Lung (tissue), 12 donors: ENCODE measurements around the gene COL6A1. TPM values are rescaled to one million over a fixed set of nuclear protein-coding genes. Genes with fewer than 3 reads are reported as not detected.

Source experiments
- ATAC-seq: fragments of 200-7000 bp; cut with Tn5 transposase; one replicate; pipeline ENCODE4 v1.9.1; 2020; ENCODE audit warnings: moderate number of reproducible peaks; ENCODE audit not compliant: insufficient read depth, low FRiP score
- DNase-seq, 3 donors: peaks; one replicate each; pipeline ENCODE4 v3.0.0-alpha.2; 2013 to 2017
- H3K27ac ChIP-seq, 2 donors: one replicate each; pipeline ENCODE4 v1.5.1; 2013; ENCODE audit warnings: mild to moderate bottlenecking in 2 of 2, moderate library complexity in 2 of 2, control low read depth in 1 of 2, inconsistent platforms in 1 of 2, low read depth in 1 of 2, low read length in 1 of 2
- H3K27me3 ChIP-seq, 3 donors: one replicate each; pipeline ENCODE4 v1.5.1; 2013; ENCODE audit warnings: low read length in 2 of 3; ENCODE audit not compliant: control insufficient read depth in 3 of 3, insufficient read depth in 3 of 3
- H3K36me3 ChIP-seq, 4 donors: one replicate each; pipeline ENCODE4 v1.5.1; 2013; ENCODE audit warnings: low read length in 4 of 4, mild to moderate bottlenecking in 1 of 4, moderate library complexity in 1 of 4; ENCODE audit not compliant: control insufficient read depth in 4 of 4, insufficient read depth in 4 of 4
- H3K4me1 ChIP-seq, 5 donors: one replicate each; pipeline ENCODE4 v1.5.1; 2013; ENCODE audit warnings: low read length in 5 of 5, mild to moderate bottlenecking in 2 of 5, moderate library complexity in 1 of 5; ENCODE audit not compliant: control insufficient read depth in 5 of 5, insufficient read depth in 5 of 5
- H3K4me3 ChIP-seq: one replicate; pipeline ENCODE4 v1.5.1; 2013; ENCODE audit warnings: mild to moderate bottlenecking, control low read depth, moderate library complexity
- H3K9ac ChIP-seq, 2 donors: one replicate each; pipeline ENCODE4 v1.5.1; 2013; ENCODE audit warnings: low read length in 2 of 2, control low read depth in 1 of 2; ENCODE audit not compliant: insufficient read depth in 1 of 2
- H3K9me3 ChIP-seq, 4 donors: one replicate each; pipeline ENCODE4 v1.5.1; 2013; ENCODE audit warnings: low read length in 3 of 4, mild to moderate bottlenecking in 1 of 4, moderate library complexity in 1 of 4; ENCODE audit not compliant: control insufficient read depth in 4 of 4, insufficient read depth in 3 of 4
- WGBS, 2 donors: extraction: QIAGEN DNeasy Blood & Tissue Kit; methylation state at CpG; one replicate each; pipeline ENCODE4 v1.1.7; 2013; 5-methylcytosine and 5-hydroxymethylcytosine counted together
- polyA plus RNA-seq, 2 donors: library from polyadenylated mRNA; stranded (reverse); fragments of 200-250 nt; gene quantifications; one replicate each; pipeline ENCODE4 v1.2.1, GENCODE V29; 2013
- total RNA-seq, 2 donors: library from RNA; depleted of rRNA in 1 of 2; stranded (reverse); fragments of >200 nt in 1 of 2; gene quantifications; one replicate each; pipeline ENCODE4 v1.2.1, GENCODE V29; 2014 to 2021
- TF ChIP-seq, protein P1 (sequence below): IDR thresholded peaks from 2 replicates; pipeline ENCODE4 v1.5.1; 2012; ENCODE audit warnings: mild to moderate bottlenecking; ENCODE audit errors: control extremely low read depth, extremely low read depth
- donor health status: control.
- donor health status: control.
- donor health status: Bipolar disorder and iron deficiency.
- donor health status: healthy.
- donor health status: DM: yes; HTN: yes; CAD: no.

The COL6A1 gene
- total and polyA plus RNA-seq, 4 donors: 107 to 399 (median 172) TPM

DNA sequence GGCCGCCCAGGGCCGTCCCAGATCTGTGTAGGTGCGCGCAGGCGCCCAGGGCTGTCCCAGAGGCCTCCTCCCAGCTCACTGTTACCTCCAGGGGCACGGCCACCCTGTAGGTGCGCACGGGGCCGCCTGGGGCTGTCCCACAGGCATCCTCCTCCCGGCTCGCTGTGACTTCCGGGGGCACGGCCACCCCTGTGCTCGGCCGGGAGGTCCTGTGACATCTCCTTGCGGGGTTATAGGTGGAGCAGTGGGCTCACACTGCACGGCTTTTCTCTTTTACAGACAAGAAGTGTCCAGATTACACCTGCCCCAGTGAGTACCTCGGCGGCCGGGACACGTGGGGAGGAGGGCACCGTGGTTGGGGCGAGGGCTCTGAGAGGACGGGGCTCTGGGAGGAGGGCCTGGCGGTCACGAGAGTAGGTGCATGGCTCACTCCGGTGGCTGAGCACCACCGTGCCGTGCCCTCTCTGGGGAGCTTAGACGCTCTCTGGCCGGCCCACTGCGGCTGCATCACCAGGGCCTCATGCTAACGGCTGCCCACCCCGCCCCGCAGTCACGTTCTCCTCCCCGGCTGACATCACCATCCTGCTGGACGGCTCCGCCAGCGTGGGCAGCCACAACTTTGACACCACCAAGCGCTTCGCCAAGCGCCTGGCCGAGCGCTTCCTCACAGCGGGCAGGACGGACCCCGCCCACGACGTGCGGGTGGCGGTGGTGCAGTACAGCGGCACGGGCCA is 21.4 kb downstream of the COL6A1 start:
- Histone ChIP-seq H3K9me3 (no peaks in the 10 kb centered on the region), H3K4me3 (no peak overlapping the region), H3K4me1 (no peaks in the 10 kb centered on the region), H3K36me3 (peaks cover 0 to 19% (median 13%) of the 10 kb centered on the region in 4 donors), H3K27ac (no peak overlapping the region), H3K27me3 (no peaks in the 10 kb centered on the region), H3K9ac (no peak overlapping the region)
- TF ChIP-seq, protein P1, sequence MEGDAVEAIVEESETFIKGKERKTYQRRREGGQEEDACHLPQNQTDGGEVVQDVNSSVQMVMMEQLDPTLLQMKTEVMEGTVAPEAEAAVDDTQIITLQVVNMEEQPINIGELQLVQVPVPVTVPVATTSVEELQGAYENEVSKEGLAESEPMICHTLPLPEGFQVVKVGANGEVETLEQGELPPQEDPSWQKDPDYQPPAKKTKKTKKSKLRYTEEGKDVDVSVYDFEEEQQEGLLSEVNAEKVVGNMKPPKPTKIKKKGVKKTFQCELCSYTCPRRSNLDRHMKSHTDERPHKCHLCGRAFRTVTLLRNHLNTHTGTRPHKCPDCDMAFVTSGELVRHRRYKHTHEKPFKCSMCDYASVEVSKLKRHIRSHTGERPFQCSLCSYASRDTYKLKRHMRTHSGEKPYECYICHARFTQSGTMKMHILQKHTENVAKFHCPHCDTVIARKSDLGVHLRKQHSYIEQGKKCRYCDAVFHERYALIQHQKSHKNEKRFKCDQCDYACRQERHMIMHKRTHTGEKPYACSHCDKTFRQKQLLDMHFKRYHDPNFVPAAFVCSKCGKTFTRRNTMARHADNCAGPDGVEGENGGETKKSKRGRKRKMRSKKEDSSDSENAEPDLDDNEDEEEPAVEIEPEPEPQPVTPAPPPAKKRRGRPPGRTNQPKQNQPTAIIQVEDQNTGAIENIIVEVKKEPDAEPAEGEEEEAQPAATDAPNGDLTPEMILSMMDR: no peak
- peak in 1 of 3 donors; percentile 10 for DNase-seq
- ATAC-seq: no peak
- WGBS, 2 donors: 93 to 95% methylated on average over 52 to 54 of the region's 54 CpGs

- Histone ChIP-seq H3K9me3 (no peaks in the 10 kb centered on the region), H3K4me3 (no peak overlapping the region), H3K36me3 (peaks cover 0 to 18% (median 9%) of the 10 kb centered on the region in 4 donors), H3K9ac (no peak overlapping the region), H3K27ac (no peak overlapping the region), H3K4me1 (no peaks in the 10 kb centered on the region), H3K27me3 (no peaks in the 10 kb centered on the region)
- ATAC-seq: no peak
- TF ChIP-seq, protein P1: no peak
- DNase-seq: peak in 1 of 3 donors; percentile 12
- 93 to 94% methylated on average over 42 of the region's 42 CpGs for WGBS, 2 donors
Observed at GRCh38 chr21:46003575-46004007, 22.0 kb downstream of the COL6A1 start.

GRCh38 chr21:46004168-46004861 is 22.7 kb downstream of the COL6A1 start:
- TF ChIP-seq, protein P1: no peak
- Histone ChIP-seq H3K36me3 (peaks cover 0 to 18% (median 7%) of the 10 kb centered on the region in 4 donors), H3K27ac (no peak overlapping the region), H3K4me1 (peaks cover 0 to 3% (median 0%) of the 10 kb centered on the region in 5 donors), H3K4me3 (no peak overlapping the region), H3K27me3 (no peaks in the 10 kb centered on the region), H3K9me3 (no peaks in the 10 kb centered on the region), H3K9ac (no peak overlapping the region)
- ATAC-seq (no peak), DNase-seq (peak in 1 of 3 donors; percentile 9)
- WGBS, 2 donors: 81 to 89% methylated on average over 24 of the region's 24 CpGs
